Neural cell (in vitro differentiated cells): ENCODE data around the gene KCNIP4.

ENCODE experiments used
- CTCF ChIP-seq: fragments of 450-650 bp; IDR thresholded peaks from 2 replicates; pipeline ENCODE4 v1.5.1; 2014; ENCODE audit warnings: antibody characterized with exemption, mild to moderate bottlenecking, moderate library complexity; ENCODE audit not compliant: poor library complexity, severe bottlenecking
- EP300 ChIP-seq: fragments of 450-650 bp; conservative IDR thresholded peaks from 2 replicates; pipeline ENCODE4 v1.6.1; 2014; ENCODE audit warnings: antibody characterized with exemption, mild to moderate bottlenecking, moderate library complexity; ENCODE audit not compliant: poor library complexity, severe bottlenecking
- EZH2 ChIP-seq: fragments of 200-600, 300-800 bp; shearing (Covaris generic), sonication (generic); IDR thresholded peaks from 2 replicates; pipeline ENCODE4 v1.6.1; 2014; ENCODE audit warnings: antibody characterized with exemption, low read length, borderline replicate concordance, mild to moderate bottlenecking; ENCODE audit not compliant: insufficient read depth, poor library complexity, severe bottlenecking
- MXI1 ChIP-seq: fragments of 450-650 bp; conservative IDR thresholded peaks from 2 replicates; pipeline ENCODE4 v1.6.1; 2014; ENCODE audit warnings: antibody characterized with exemption, mild to moderate bottlenecking; ENCODE audit not compliant: poor library complexity, severe bottlenecking
- POLR2AphosphoS5 ChIP-seq: IDR thresholded peaks from 2 replicates; pipeline ENCODE4 v1.6.1; 2012
- REST ChIP-seq: IDR thresholded peaks from 2 replicates; pipeline ENCODE4 v1.6.1; 2012; ENCODE audit warnings: borderline replicate concordance
- SMC3 ChIP-seq: fragments of 450-650 bp; conservative IDR thresholded peaks from 2 replicates; pipeline ENCODE4 v1.6.1; 2014; ENCODE audit warnings: antibody characterized with exemption, mild to moderate bottlenecking, moderate library complexity; ENCODE audit not compliant: poor library complexity
- TAF1 ChIP-seq: IDR thresholded peaks from 2 replicates; pipeline ENCODE4 v1.6.1; 2012; ENCODE audit warnings: low read depth

DNA sequence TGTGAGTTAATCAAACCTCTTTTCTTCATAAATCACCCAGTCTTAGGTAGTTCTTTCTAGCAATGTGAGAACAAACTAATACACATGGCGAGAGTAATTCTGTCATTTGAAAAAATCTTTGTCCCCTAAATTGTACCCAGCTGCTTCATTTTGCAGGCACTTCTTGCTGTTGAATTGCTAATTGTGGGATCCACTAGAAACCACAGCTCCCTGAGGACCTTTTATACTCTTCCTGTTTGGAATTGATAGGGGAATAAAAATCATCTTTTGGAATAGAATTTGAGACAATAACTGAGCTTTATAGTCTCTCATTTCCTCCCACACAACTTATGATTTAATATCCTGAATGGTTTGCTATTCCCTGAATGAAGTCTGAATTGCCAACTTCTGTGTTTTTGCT, 1078.1 kb downstream of the KCNIP4 start:
- TF ChIP-seq REST (no peak), TAF1 (no peak), CTCF (no peak), EZH2 (no peak), EP300 (no peak), SMC3 (no peak), MXI1 (no peak), POLR2AphosphoS5 (no peak)
